A673 (cell line): ENCODE data around the gene AEBP2.

Experiments
- CTCF ChIP-seq: fragments of 300-800, 200-600 bp; sonication (generic); conservative IDR thresholded peaks from 2 replicates; pipeline ENCODE4 v1.5.1; 2017; ENCODE audit warnings: low read depth, mild to moderate bottlenecking, antibody characterized with exemption, low read length, moderate library complexity, mixed read lengths
- EZH2 ChIP-seq: fragments of 200-600 bp; sonication (generic); IDR thresholded peaks from 2 replicates; pipeline ENCODE4 v1.6.1; 2017; ENCODE audit warnings: borderline replicate concordance, low read depth, mild to moderate bottlenecking, mixed read lengths, antibody characterized with exemption, low read length; ENCODE audit not compliant: poor library complexity, severe bottlenecking

GRCh38 chr12:19439059-19440018 lies at the start of gene AEBP2:
- TF ChIP-seq CTCF (no peak), EZH2 (no peak)
